Spleen (tissue), 11 donors: ENCODE results near the gene GPR89A. TPM values are rescaled to one million over a fixed set of nuclear protein-coding genes. Genes with fewer than 3 reads are reported as not detected.
"Not testable (repeated sequence)": the region's sequence is repeated elsewhere in the genome, so short reads cannot be mapped to it uniquely, and the experiment has no call there.

Experiments
- DNase-seq: peaks from one replicate; pipeline ENCODE4 v3.0.0-alpha.2; 2020
- H3K27ac ChIP-seq, 8 donors: fragments of 200-600 bp; sonication (generic) in 7 of 8; 1 replicate in 4 of 8; 2 replicates in 4 of 8; pipeline versions ENCODE4 v1.5.0 to v1.8.0; 2016 to 2021; ENCODE audit warnings: inconsistent platforms in 4 of 8, mild to moderate bottlenecking in 4 of 8, moderate library complexity in 1 of 8
- H3K27me3 ChIP-seq, 7 donors: fragments of 200-600 bp; sonication (generic) in 6 of 7; replicated peaks in 1 of 7; 1 replicate in 4 of 7; 2 replicates in 3 of 7; pipeline versions ENCODE4 v1.5.0 to v1.8.0; 2016 to 2021; ENCODE audit warnings: inconsistent platforms in 3 of 7, mild to moderate bottlenecking in 1 of 7
- H3K36me3 ChIP-seq, 6 donors: fragments of 200-600 bp; sonication (generic) in 5 of 6; 1 replicate in 4 of 6; 2 replicates in 2 of 6; pipeline versions ENCODE4 v1.5.0 to v1.8.0; 2016 to 2021; ENCODE audit warnings: inconsistent platforms in 2 of 6
- H3K4me1 ChIP-seq, 6 donors: fragments of 200-600 bp; sonication (generic) in 5 of 6; 1 replicate in 3 of 6; 2 replicates in 3 of 6; pipeline versions ENCODE4 v1.5.0 to v1.8.0; 2016 to 2021; ENCODE audit warnings: inconsistent platforms in 3 of 6
- H3K4me3 ChIP-seq, 8 donors: fragments of 200-600 bp; sonication (generic) in 7 of 8; 1 replicate in 4 of 8; 2 replicates in 4 of 8; pipeline versions ENCODE4 v1.5.0 to v1.8.0; 2016 to 2021; ENCODE audit warnings: inconsistent platforms in 4 of 8, mild to moderate bottlenecking in 4 of 8, moderate library complexity in 2 of 8
- H3K9me3 ChIP-seq, 8 donors: fragments of 200-600 bp; sonication (generic) in 7 of 8; 1 replicate in 4 of 8; 2 replicates in 4 of 8; pipeline versions ENCODE4 v1.5.0 to v1.8.0; 2016 to 2021; ENCODE audit warnings: inconsistent platforms in 4 of 8
- POLR2A ChIP-seq, 3 donors: fragments of 450-650 bp; IDR thresholded peaks; one replicate each; pipeline ENCODE4 v1.5.1; 2017; ENCODE audit warnings: antibody characterized with exemption in 3 of 3, mild to moderate bottlenecking in 1 of 3
- POLR2AphosphoS5 ChIP-seq, 3 donors: sonication (generic); formaldehyde crosslinking; IDR thresholded peaks; one replicate each; pipeline ENCODE4 v1.5.1; 2017; ENCODE audit warnings: antibody characterized with exemption in 3 of 3
- WGBS, 5 donors: extraction: QIAGEN DNeasy Blood & Tissue Kit in 3 of 5; methylation state at CpG; one replicate each; pipeline versions ENCODE4 v1.1.5 to v1.1.7; 2013 to 2018; 5-methylcytosine and 5-hydroxymethylcytosine counted together
- intact Hi-C: fragments of 100-400 bp; cut with DNase I; formaldehyde crosslinking; loops from one replicate; pipeline ENCODE4 v1.15.0; 2023; ENCODE audit warnings: low total_unique reads
- polyA plus RNA-seq, 3 donors: library from polyadenylated mRNA; stranded (reverse); fragments of 200-250 nt; gene quantifications; one replicate each; pipeline ENCODE4 v1.2.1, GENCODE V29; 2013
- total RNA-seq, 7 donors: library from RNA; depleted of rRNA in 3 of 7; stranded (reverse); fragments of >200 nt in 3 of 7; fragmentation: NEBNext Ultra II Directional in 4 of 7; extraction: Animal tissue kit (Norgen Biotek cat#: 25700) in 4 of 7; gene quantifications; one replicate each; pipeline versions ENCODE4 v1.1.0 to v1.2.1, GENCODE V29; 2016 to 2021
- TF ChIP-seq, protein P1 (sequence below), 11 experiments: fragments of 200-600 bp in 7 of 11; fragments of 450-650 bp in 4 of 11; sonication (generic) in 4 of 11; IDR thresholded peaks in 8 of 11; conservative IDR thresholded peaks in 3 of 11; 1 replicate in 7 of 11; 2 replicates in 4 of 11; pipeline versions ENCODE4 v1.4.0 to v1.8.0; 2016 to 2021; ENCODE audit warnings: antibody characterized with exemption in 11 of 11, inconsistent platforms in 4 of 11, mild to moderate bottlenecking in 1 of 11
- donor health status: healthy with polysubstance abuse.
- donor health status: DM: no; HTN: no; CAD: no; lungs with moderate emphysema.
- donor health status: DM: no; HTN: no; CAD: no.
- donor health status: Bipolar disorder and iron deficiency.
- donor health status: healthy.
- donor health status: DM: no; HTN: no; CAD: no.
- donor health status: DM: yes; HTN: yes; CAD: no.

Gene GPR89A
- total and polyA plus RNA-seq, 10 donors: 8.7 to 49.8 (median 22.6) TPM

DNA sequence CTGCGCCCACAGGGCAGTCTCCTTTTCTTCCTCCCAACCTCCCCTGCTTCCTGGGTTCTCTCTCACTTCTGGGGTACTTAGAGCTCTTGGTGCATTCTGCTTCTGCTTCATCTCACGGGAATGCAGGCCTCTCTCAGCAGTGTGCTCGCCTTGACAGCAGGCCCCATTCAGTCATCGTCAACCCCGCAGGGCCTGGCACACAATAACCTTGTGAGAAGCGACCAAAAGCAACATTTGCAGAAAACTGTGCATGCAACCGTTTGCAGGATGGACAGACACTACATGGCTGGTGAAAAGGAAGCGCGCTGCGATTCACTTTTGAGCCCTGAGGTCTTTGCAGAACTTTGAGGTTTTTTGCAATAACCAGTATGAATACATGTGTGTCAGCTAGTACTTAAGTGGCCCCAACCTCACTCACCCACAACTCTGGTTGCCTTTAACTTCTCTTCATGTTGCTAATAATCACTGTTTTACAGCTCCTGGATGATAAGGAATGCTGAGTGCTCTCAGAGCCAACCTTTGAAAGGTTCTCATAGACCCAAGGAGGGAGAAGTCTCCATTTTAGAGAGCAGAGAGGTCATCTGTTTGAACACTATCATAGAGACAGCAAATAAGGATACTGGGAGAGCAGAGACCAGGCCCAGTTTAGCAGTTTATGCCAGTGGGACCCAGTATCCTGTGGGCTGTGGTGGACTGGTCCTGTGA, 109.0 kb downstream of the GPR89A start:
- no peak for TF ChIP-seq POLR2A (IDR thresholded peaks at IDR 0.05)
- TF ChIP-seq, protein P1, sequence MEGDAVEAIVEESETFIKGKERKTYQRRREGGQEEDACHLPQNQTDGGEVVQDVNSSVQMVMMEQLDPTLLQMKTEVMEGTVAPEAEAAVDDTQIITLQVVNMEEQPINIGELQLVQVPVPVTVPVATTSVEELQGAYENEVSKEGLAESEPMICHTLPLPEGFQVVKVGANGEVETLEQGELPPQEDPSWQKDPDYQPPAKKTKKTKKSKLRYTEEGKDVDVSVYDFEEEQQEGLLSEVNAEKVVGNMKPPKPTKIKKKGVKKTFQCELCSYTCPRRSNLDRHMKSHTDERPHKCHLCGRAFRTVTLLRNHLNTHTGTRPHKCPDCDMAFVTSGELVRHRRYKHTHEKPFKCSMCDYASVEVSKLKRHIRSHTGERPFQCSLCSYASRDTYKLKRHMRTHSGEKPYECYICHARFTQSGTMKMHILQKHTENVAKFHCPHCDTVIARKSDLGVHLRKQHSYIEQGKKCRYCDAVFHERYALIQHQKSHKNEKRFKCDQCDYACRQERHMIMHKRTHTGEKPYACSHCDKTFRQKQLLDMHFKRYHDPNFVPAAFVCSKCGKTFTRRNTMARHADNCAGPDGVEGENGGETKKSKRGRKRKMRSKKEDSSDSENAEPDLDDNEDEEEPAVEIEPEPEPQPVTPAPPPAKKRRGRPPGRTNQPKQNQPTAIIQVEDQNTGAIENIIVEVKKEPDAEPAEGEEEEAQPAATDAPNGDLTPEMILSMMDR (IDR thresholded peaks at IDR 0.05 in 8 of 11, conservative IDR thresholded peaks at IDR 0.05 in 3 of 11): no peak
- TF ChIP-seq POLR2AphosphoS5 (IDR thresholded peaks at IDR 0.05): no peak
- no peak for DNase-seq
- peaks cover 0 to 49% (median 14%) of the 10 kb centered on the region in 6 donors for H3K4me1 ChIP-seq
- WGBS, 5 donors: 62 to 77% (median 75%) methylated on average over 9 to 10 of the region's 10 CpGs
- peak overlapping the region in 3 of 8 donors; percentile 34 to 61 (median 39) for H3K27ac ChIP-seq
- peaks cover 0 to 14% (median 0%) of the 10 kb centered on the region in 7 donors for H3K27me3 ChIP-seq
- no peaks in the 10 kb centered on the region for H3K36me3 ChIP-seq
- no peak overlapping the region for H3K4me3 ChIP-seq
- intact Hi-C loops: no loop called here
- H3K9me3 ChIP-seq: no peaks in the 10 kb centered on the region

GRCh38 chr1:145717833-145718232, 110.0 kb downstream of the GPR89A start:
- H3K27me3 ChIP-seq: peaks cover 0 to 18% (median 0%) of the 10 kb centered on the region in 7 donors
- peak overlapping the region in 3 of 8 donors; percentile 27 to 61 (median 39) for H3K27ac ChIP-seq
- H3K4me3 ChIP-seq: no peak overlapping the region
- peaks cover 0 to 50% (median 14%) of the 10 kb centered on the region in 6 donors for H3K4me1 ChIP-seq
- no peak for DNase-seq
- TF ChIP-seq POLR2AphosphoS5 (IDR thresholded peaks at IDR 0.05): no peak
- TF ChIP-seq, protein P1 (IDR thresholded peaks at IDR 0.05 in 8 of 11, conservative IDR thresholded peaks at IDR 0.05 in 3 of 11): no peak
- TF ChIP-seq POLR2A (IDR thresholded peaks at IDR 0.05): no peak
- H3K9me3 ChIP-seq: no peaks in the 10 kb centered on the region
- no peaks in the 10 kb centered on the region for H3K36me3 ChIP-seq
- intact Hi-C loops: no loop called here
- 44 to 64% (median 60%) methylated on average over 1 of the region's 1 CpG for WGBS, 5 donors

DNA sequence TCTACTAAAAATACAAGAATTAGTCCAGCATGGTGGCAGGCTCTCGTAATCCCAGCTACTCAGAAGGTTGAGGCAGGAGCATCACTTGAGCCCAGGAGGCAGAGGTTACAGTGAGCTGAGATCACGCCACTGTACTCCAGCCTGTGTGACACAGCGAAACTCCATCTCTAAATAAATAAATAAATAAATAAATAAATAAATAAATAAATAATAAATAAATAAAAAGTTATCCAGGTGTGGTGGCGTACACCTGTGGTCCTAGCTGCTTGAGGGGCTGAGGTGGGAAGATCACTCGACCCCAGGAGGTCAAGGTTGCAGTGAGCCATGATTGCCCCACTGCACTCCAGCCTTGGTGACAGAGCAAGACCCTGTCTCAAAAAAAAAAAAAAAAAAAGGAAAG, 110.7 kb downstream of the GPR89A start:
- peaks cover 0 to 18% (median 0%) of the 10 kb centered on the region in 7 donors for H3K27me3 ChIP-seq
- H3K36me3 ChIP-seq, H3K4me3 ChIP-seq, H3K9me3 ChIP-seq, intact Hi-C loops, DNase-seq: not testable (repeated sequence)
- H3K4me1 ChIP-seq: peaks cover 0 to 50% (median 14%) of the 10 kb centered on the region in 6 donors
- 91 to 97% (median 95%) methylated on average over 5 of the region's 5 CpGs for WGBS, 5 donors
- peak overlapping the region in 2 of 8 donors; percentile 61 to 71 for H3K27ac ChIP-seq

DNA sequence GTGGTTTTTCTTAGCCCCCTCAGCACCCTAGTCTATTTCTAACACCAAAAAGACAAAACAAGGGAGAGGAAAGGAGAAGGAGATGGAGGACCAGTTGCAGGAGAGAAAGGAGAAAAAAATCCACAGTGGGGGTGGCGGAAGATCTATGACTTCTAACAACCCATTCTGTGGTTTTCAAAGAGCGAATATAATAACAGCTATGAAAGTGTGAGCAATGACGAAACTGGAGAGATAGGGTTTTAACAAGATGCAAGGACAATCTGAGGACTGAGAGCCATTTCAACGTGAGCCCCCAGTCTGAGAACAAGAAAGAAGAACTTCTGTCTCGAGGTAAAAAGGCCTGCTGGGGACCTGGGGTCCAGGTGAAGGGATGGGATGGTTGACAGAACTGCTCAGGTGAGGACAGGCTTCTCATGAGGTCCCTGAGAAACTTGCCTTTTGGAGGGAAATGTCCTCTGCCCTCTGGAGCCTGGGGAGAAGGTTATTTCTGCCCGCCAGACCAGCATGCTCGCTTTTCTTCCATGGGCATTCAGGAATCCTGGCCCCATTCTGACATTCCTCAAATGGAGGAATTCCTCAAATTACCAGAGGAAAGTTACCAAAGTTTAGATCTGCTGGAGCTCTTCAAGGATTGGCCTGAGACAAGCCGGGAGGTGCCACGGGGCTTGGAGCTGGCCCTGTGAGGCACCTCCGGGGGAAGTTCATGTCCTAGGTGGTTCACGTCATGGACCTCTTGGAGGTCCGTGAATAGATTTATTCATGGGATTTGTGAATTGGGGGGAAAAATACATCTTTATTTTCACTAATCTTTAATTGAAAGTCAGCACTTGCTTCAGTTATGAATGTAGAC, 111.7 kb downstream of the GPR89A start, which contains the start of gene CD160:
Gene CD160 (plus strand): TSS at position 270 of the 850 bp plus-strand sequence. CDS start 8,829 bp downstream, outside the sequence.
- Histone ChIP-seq H3K9me3 (no peaks in the 10 kb centered on the region), H3K4me1 (peaks cover 0 to 50% (median 14%) of the 10 kb centered on the region in 6 donors), H3K27ac (peak within 1 kb of the TSS in 6 of 8 donors; percentile 19 to 74 (median 64)), H3K4me3 (peak within 1 kb of the TSS in 3 of 8 donors; percentile 31 to 67 (median 34)), H3K36me3 (no peaks in the 10 kb centered on the region), H3K27me3 (peaks cover 0 to 18% (median 0%) of the 10 kb centered on the region in 7 donors)
- intact Hi-C loops: no loop called here
- TF ChIP-seq, protein P1 (IDR thresholded peaks at IDR 0.05 in 8 of 11, conservative IDR thresholded peaks at IDR 0.05 in 3 of 11): no peak
- TF ChIP-seq POLR2AphosphoS5 (IDR thresholded peaks at IDR 0.05) (peak in 1 of 3 donors; percentile 5), POLR2A (IDR thresholded peaks at IDR 0.05) (no peak)
- WGBS, 5 donors: 76 to 85% (median 78%) methylated on average over 12 of the region's 12 CpGs
- DNase-seq: peak; percentile 69

Other genes starting within 250 kb of the GPR89A start
- gene NBPF20, start 182.4 kb upstream of the GPR89A start, total RNA-seq: 1 to 10 TPM; 3.2 to 5.2 (median 3.8) TPM
- gene NBPF20, start 182.4 kb upstream of the GPR89A start, polyA plus RNA-seq: 1 to 10 TPM in 1 of 3 donors, under 1 TPM in 2; 0.48 to 1.5 (median 0.64) TPM
- under 1 TPM in 3 of 7 donors, not detected in 4; 0.27 to 0.52 (median 0.41) TPM for gene PDZK1, start 99.4 kb downstream of the GPR89A start, total RNA-seq
- under 1 TPM; 0.26 to 0.63 (median 0.33) TPM for gene PDZK1, start 99.4 kb downstream of the GPR89A start, polyA plus RNA-seq
- gene CD160, start 111.5 kb downstream of the GPR89A start, total RNA-seq: 10 to 100 TPM in 2 of 7 donors, 1 to 10 TPM in 5; 5.2 to 17.7 (median 7.3) TPM
- 1 to 10 TPM; 2.2 to 2.9 (median 2.3) TPM for gene CD160, start 111.5 kb downstream of the GPR89A start, polyA plus RNA-seq
- 10 to 100 TPM; 12.0 to 27.2 (median 17.5) TPM for gene RNF115, start 216.1 kb downstream of the GPR89A start, total RNA-seq
- gene RNF115, start 216.1 kb downstream of the GPR89A start, polyA plus RNA-seq: 1 to 10 TPM; 4.8 to 5.9 (median 5.0) TPM
- gene POLR3C, start 216.2 kb downstream of the GPR89A start, total RNA-seq: 10 to 100 TPM; 28.5 to 37.0 (median 32.5) TPM
- gene POLR3C, start 216.2 kb downstream of the GPR89A start, polyA plus RNA-seq: 10 to 100 TPM; 15.7 to 17.2 (median 16.2) TPM
- gene NUDT17, start 237.6 kb downstream of the GPR89A start, total RNA-seq: 1 to 10 TPM; 4.3 to 7.5 (median 5.4) TPM
- gene NUDT17, start 237.6 kb downstream of the GPR89A start, polyA plus RNA-seq: 1 to 10 TPM; 4.8 to 6.7 (median 4.8) TPM